HepG2 (cell line): ENCODE measurements around the gene TNFAIP8L1. TPM values are rescaled to one million over a fixed set of nuclear protein-coding genes. Genes with fewer than 3 reads are reported as not detected.
A peak's percentile ranks its signal among the peaks of the same experiment; 100 is the strongest.

Experiments
- ATAC-seq: fragments of 200-7000 bp; cut with Tn5 transposase; 3 replicates; pipeline ENCODE4 v1.9.1; 2020; ENCODE audit warnings: mild to moderate bottlenecking, moderate library complexity
- BruUV-seq: library from RNA; stranded (reverse); fragments of 400-500 nt; replicated peaks from 2 replicates; lab custom pipeline; 2021; lab: Mats Ljungman, UMichigan
- CTCF ChIA-PET: fragments of 300-600 bp; formaldehyde crosslinking; extraction: SDS; loops from one replicate; lab custom pipeline; 2021; ENCODE audit warnings: low total read pairs, inconsistent platforms, low intra/inter-chr PET ratio; lab: Yijun Ruan, JAX
- POLR2A ChIA-PET: fragments of 350-600 bp; sonication (Branson Sonifier 250); formaldehyde crosslinking; loops from one replicate; lab custom pipeline; 2020; ENCODE audit warnings: antibody characterized with exemption, inconsistent platforms; lab: Yijun Ruan, JAX
- DNase-seq: peaks from one replicate; pipeline ENCODE4 v3.0.0-alpha.2; 2015; ENCODE audit warnings: low spot score
- FAIRE-seq: peaks from 3 replicates; lab custom pipeline; 2011; peaks lifted over from hg19 to GRCh38; lab: Jason Lieb, UNC
- H2AFZ ChIP-seq: one replicate; pipeline ENCODE4 v1.6.1; 2011; ENCODE audit warnings: low read length, inconsistent platforms
- H3K27ac ChIP-seq: fragments of 300-600 bp; 3 replicates; pipeline ENCODE4 v1.8.0; 2011; ENCODE audit warnings: mixed run types, mild to moderate bottlenecking, mixed read lengths, low read length, inconsistent platforms; ENCODE audit not compliant: insufficient read depth; ENCODE audit errors: extremely low read length
- H3K27me3 ChIP-seq, 2 experiments: fragments of 200-600 bp in 1 of 2; 2 replicates in 1 of 2; 3 replicates in 1 of 2; pipeline versions ENCODE4 v1.6.0 to v1.8.0; 2011; ENCODE audit warnings: low read length in 2 of 2, mild to moderate bottlenecking in 2 of 2, moderate library complexity in 2 of 2, inconsistent platforms in 1 of 2; ENCODE audit not compliant: insufficient read depth in 2 of 2, control insufficient read depth in 1 of 2
- H3K36me3 ChIP-seq, 2 experiments: fragments of 200-600 bp in 1 of 2; replicated peaks in 1 of 2; 2 replicates in 1 of 2; 3 replicates in 1 of 2; pipeline versions ENCODE4 v1.5.1 to v1.8.0; 2011; ENCODE audit warnings: low read length in 2 of 2, inconsistent platforms in 1 of 2; ENCODE audit not compliant: insufficient read depth in 2 of 2, control insufficient read depth in 1 of 2
- H3K4me1 ChIP-seq: 2 replicates; pipeline ENCODE4 v1.5.1; 2012; ENCODE audit warnings: low read length, inconsistent platforms; ENCODE audit not compliant: insufficient read depth
- H3K4me2 ChIP-seq: 2 replicates; pipeline ENCODE4 v1.6.0; 2011; ENCODE audit warnings: low read depth, low read length, inconsistent platforms
- H3K4me3 ChIP-seq, 3 experiments: fragments of 200-600 bp in 1 of 3; sonication (generic), shearing (Covaris generic) in 1 of 3; replicated peaks in 1 of 3; 2 replicates each; pipeline ENCODE4 v1.5.1; 2011 to 2016; ENCODE audit warnings: low read length in 3 of 3, inconsistent platforms in 2 of 3, low read depth in 2 of 3, mild to moderate bottlenecking in 2 of 3, control low read depth in 1 of 3, mixed read lengths in 1 of 3; ENCODE audit not compliant: insufficient read depth in 1 of 3
- H3K79me2 ChIP-seq: one replicate; pipeline ENCODE4 v1.6.1; 2011; ENCODE audit warnings: low read length, inconsistent platforms; ENCODE audit not compliant: insufficient read depth
- H3K9ac ChIP-seq: 2 replicates; pipeline ENCODE4 v1.6.0; 2011; ENCODE audit warnings: mild to moderate bottlenecking, low read depth, low read length, inconsistent platforms; ENCODE audit not compliant: insufficient read depth
- H3K9me3 ChIP-seq: 2 replicates; pipeline ENCODE4 v1.5.1; 2012; ENCODE audit warnings: mild to moderate bottlenecking, low read length
- H4K20me1 ChIP-seq: 2 replicates; pipeline ENCODE4 v1.6.0; 2011; ENCODE audit warnings: inconsistent platforms, mild to moderate bottlenecking, low read length, moderate library complexity; ENCODE audit not compliant: insufficient read depth
- ARID3A ChIP-seq: IDR thresholded peaks from 2 replicates; pipeline ENCODE4 v1.6.1; 2012; ENCODE audit warnings: low read depth, low read length, improper control_type of control experiment
- GPN1 ChIP-seq: sonication (generic); formaldehyde crosslinking; IDR thresholded peaks from 2 replicates; pipeline ENCODE4 v1.5.1; 2020; ENCODE audit warnings: missing genetic modification reagents, borderline replicate concordance
- MIXL1 ChIP-seq: IDR thresholded peaks from 2 replicates; pipeline ENCODE4 v1.6.1; 2016
- PAXIP1 ChIP-seq: sonication (generic); formaldehyde crosslinking; conservative IDR thresholded peaks from 2 replicates; pipeline ENCODE4 v1.4.0; 2020; ENCODE audit warnings: mild to moderate bottlenecking, missing genetic modification reagents, moderate library complexity
- RAD51 ChIP-seq: fragments of 450-650 bp; IDR thresholded peaks from 2 replicates; pipeline ENCODE4 v1.6.1; 2016; ENCODE audit warnings: borderline replicate concordance
- SAP130 ChIP-seq: IDR thresholded peaks from 2 replicates; pipeline ENCODE4 v1.6.1; 2016; ENCODE audit warnings: low read depth
- TARDBP ChIP-seq: sonication (generic); formaldehyde crosslinking; IDR thresholded peaks from 2 replicates; pipeline ENCODE4 v1.8.0; 2022; ENCODE audit warnings: mild to moderate bottlenecking, missing genetic modification reagents
- TBL1XR1 ChIP-seq: fragments of 150-350 bp; IDR thresholded peaks from 2 replicates; pipeline ENCODE4 v1.6.1; 2014; ENCODE audit warnings: borderline replicate concordance, low read length; ENCODE audit not compliant: partially characterized antibody
- TIGD3 ChIP-seq: sonication (generic); formaldehyde crosslinking; IDR thresholded peaks from 2 replicates; pipeline ENCODE4 v1.5.1; 2020; ENCODE audit warnings: mild to moderate bottlenecking, missing genetic modification reagents, borderline replicate concordance
- ZBTB49 ChIP-seq: sonication (generic); formaldehyde crosslinking; IDR thresholded peaks from 2 replicates; pipeline ENCODE4 v1.4.0; 2020; ENCODE audit warnings: missing genetic modification reagents, borderline replicate concordance
- ZBTB8A ChIP-seq: sonication (generic); formaldehyde crosslinking; IDR thresholded peaks from 2 replicates; pipeline ENCODE4 v1.4.0; 2020; ENCODE audit warnings: mild to moderate bottlenecking, low read depth, missing genetic modification reagents, borderline replicate concordance
- ZFP36 ChIP-seq: fragments of 150-350 bp; IDR thresholded peaks from 2 replicates; pipeline ENCODE4 v1.6.1; 2018; ENCODE audit warnings: borderline replicate concordance, low read length, low read depth; ENCODE audit not compliant: partially characterized antibody
- ZNF780A ChIP-seq: sonication (generic); formaldehyde crosslinking; IDR thresholded peaks from 2 replicates; pipeline ENCODE4 v1.8.0; 2022; ENCODE audit warnings: mild to moderate bottlenecking, missing genetic modification reagents, moderate library complexity
- ZNF781 ChIP-seq: sonication (generic); formaldehyde crosslinking; IDR thresholded peaks from 2 replicates; pipeline ENCODE4 v1.5.1; 2020; ENCODE audit warnings: borderline replicate concordance, mild to moderate bottlenecking, missing genetic modification reagents; ENCODE audit errors: not compliant biosample characterization
- WGBS: methylation state at CpG from one replicate; pipeline ENCODE4 v1.1.6; 2017; ENCODE audit warnings: low lambda C conversion rate; 5-methylcytosine and 5-hydroxymethylcytosine counted together
- in situ Hi-C: cut with HindIII; loops from 2 replicates; pipeline ENCODE4 v1.10.0; 2017; ENCODE audit warnings: low pct_unique_long_range_greater_than_20kb; ENCODE audit not compliant: extremely low pct_ligation_motif_present
- intact Hi-C: fragments of 100-400 bp; cut with micrococcal nuclease; formaldehyde crosslinking; loops from one replicate; pipeline ENCODE4 v1.10.0; 2022; ENCODE audit not compliant: unreplicated experiment
- polyA plus RNA-seq, 8 experiments: library from polyadenylated mRNA; depleted of rRNA in 3 of 8; stranded (reverse) in 7 of 8; unstranded in 1 of 8; fragments of >200 nt; fragmentation: Illumina TruSeq in 4 of 8; extraction: Trizol in 4 of 8; gene quantifications; 2 replicates each; pipeline versions ENCODE4 v1.2.1 to v1.2.3, GENCODE V29; 2011 to 2016; ENCODE audit warnings: low read depth in 4 of 8, missing spikeins in 1 of 8, mixed read lengths in 1 of 8; ENCODE audit not compliant: insufficient read depth in 1 of 8
- total RNA-seq, 5 experiments: library from RNA; depleted of rRNA; stranded (reverse); fragments of >200 nt; fragmentation: Illumina TruSeq; extraction: Trizol; gene quantifications; 2 replicates each; pipeline ENCODE4 v1.2.3, GENCODE V29; 2016; ENCODE audit warnings: low read depth in 1 of 5

The TNFAIP8L1 gene
- total and polyA plus RNA-seq, 2 of the 13 experiments (the other 11 are each of a cell fraction or from before 2014, with no cell fraction given): 13.4 to 21.4 TPM

- H3K4me2 ChIP-seq: peak overlapping the region; percentile 86
- ChIA-PET POLR2A (interaction anchor here (0.7 to 1.4 kb wide), 4 partner anchors 60 to 95 kb away, joined by 3 to 7 read pairs (median 4); no protein-coding TSS in a partner anchor), CTCF (interaction anchor here (0.7 to 2.7 kb wide), 5 partner anchors 45 to 77 kb away, joined by 3 to 25 read pairs (median 9); partner anchors contain the start of gene SEMA6B)
- no TSS peak for BruUV-seq
- peak overlapping the region; percentile 57 to 80 (median 71) for H3K4me3 ChIP-seq
- in situ Hi-C loops (loop anchor here (5.0 kb wide), 1 partner anchor 59 kb away; no protein-coding TSS in a partner anchor), intact Hi-C loops (loop anchor here (2.0 kb wide), 1 partner anchor 47 kb away; no protein-coding TSS in a partner anchor)
- peaks cover 51% of the 10 kb centered on the region for H3K4me1 ChIP-seq
- no peaks in the 10 kb centered on the region for H3K9me3 ChIP-seq
- no peaks in the 10 kb centered on the region; a peak in 1 of 5 replicates for H3K27me3 ChIP-seq
- 0% methylated on average over 6 of the region's 43 CpGs for WGBS
- no peaks in the 10 kb centered on the region for H3K36me3 ChIP-seq
- peaks cover 4% of the 10 kb centered on the region; the same call in 1 of the 2 replicates for H4K20me1 ChIP-seq
- ATAC-seq (peak; percentile 37), DNase-seq (no peak), FAIRE-seq (no peak)
- H3K27ac ChIP-seq: no peak overlapping the region
- H2AFZ ChIP-seq: no peak overlapping the region
- H3K79me2 ChIP-seq: peaks cover 18% of the 10 kb centered on the region
- H3K9ac ChIP-seq: peak overlapping the region; percentile 61
- TF ChIP-seq ZBTB8A (CRISPR knock-in tag): no peak
- TF ChIP-seq ZNF780A (CRISPR knock-in tag): no peak
- TF ChIP-seq TIGD3: no peak
- TF ChIP-seq SAP130 (CRISPR knock-in tag): 0 out of 2 replicates have a peak, but pooled peaks have one; percentile 14
- TF ChIP-seq RAD51: no peak
- TF ChIP-seq PAXIP1 (CRISPR knock-in tag): no peak
- no peak for TF ChIP-seq MIXL1
- no peak for TF ChIP-seq GPN1 (CRISPR knock-in tag)
- TF ChIP-seq ZFP36: no peak
- TF ChIP-seq ZNF781 (CRISPR knock-in tag): no peak
- TF ChIP-seq ARID3A: no peak
- TF ChIP-seq ZBTB49 (CRISPR knock-in tag): no peak
- TF ChIP-seq TARDBP (CRISPR knock-in tag): no peak
- TF ChIP-seq TBL1XR1: no peak
Observed at GRCh38 chr19:4636151-4636717, 3.1 kb upstream of the TNFAIP8L1 start.
